HEK293 (cell line): Measurements from ENCODE around the gene PRCC.

Experiments
- HOXA7 ChIP-seq: sonication (generic); formaldehyde crosslinking; IDR thresholded peaks from 2 replicates; pipeline ENCODE4 v1.8.1; 2022; ENCODE audit warnings: missing genetic modification reagents, borderline replicate concordance
- KLF16 ChIP-seq: fragments of 450-650 bp; formaldehyde crosslinking; IDR thresholded peaks from 2 replicates; pipeline ENCODE4 v1.5.1; 2017; ENCODE audit warnings: missing biosample characterization, missing genetic modification characterization
- KLF7 ChIP-seq: fragments of 450-650 bp; formaldehyde crosslinking; IDR thresholded peaks from 2 replicates; pipeline ENCODE4 v1.5.1; 2016; ENCODE audit warnings: missing biosample characterization, missing genetic modification characterization, borderline replicate concordance
- PRDM10 ChIP-seq: fragments of 450-650 bp; formaldehyde crosslinking; IDR thresholded peaks from 2 replicates; pipeline ENCODE4 v1.5.1; 2016; ENCODE audit warnings: missing biosample characterization, missing genetic modification characterization
- REST ChIP-seq: fragments of 450-650 bp; formaldehyde crosslinking; IDR thresholded peaks from 2 replicates; pipeline ENCODE4 v1.5.1; 2016; ENCODE audit warnings: missing biosample characterization, missing genetic modification characterization
- ZBTB20 ChIP-seq: fragments of 450-650 bp; formaldehyde crosslinking; IDR thresholded peaks from 2 replicates; pipeline ENCODE4 v1.5.1; 2016; ENCODE audit warnings: missing biosample characterization, missing genetic modification characterization
- ZEB2 ChIP-seq: fragments of 450-650 bp; formaldehyde crosslinking; IDR thresholded peaks from 2 replicates; pipeline ENCODE4 v1.5.1; 2016; ENCODE audit warnings: missing biosample characterization, missing genetic modification characterization
- ZNF140 ChIP-seq: fragments of 450-650 bp; formaldehyde crosslinking; IDR thresholded peaks from 2 replicates; pipeline ENCODE4 v1.5.1; 2016; ENCODE audit warnings: missing biosample characterization, missing genetic modification characterization
- ZNF169 ChIP-seq: fragments of 450-650 bp; formaldehyde crosslinking; IDR thresholded peaks from 2 replicates; pipeline ENCODE4 v1.5.1; 2016; ENCODE audit warnings: missing biosample characterization, missing genetic modification characterization
- ZNF19 ChIP-seq: fragments of 450-650 bp; formaldehyde crosslinking; IDR thresholded peaks from 2 replicates; pipeline ENCODE4; 2016; ENCODE audit warnings: missing biosample characterization, missing genetic modification characterization, low read depth
- ZNF211 ChIP-seq: fragments of 450-650 bp; formaldehyde crosslinking; IDR thresholded peaks from 2 replicates; pipeline ENCODE4 v1.5.1; 2016; ENCODE audit warnings: low read depth, missing biosample characterization, missing genetic modification characterization
- ZNF292 ChIP-seq: fragments of 450-650 bp; formaldehyde crosslinking; IDR thresholded peaks from 2 replicates; pipeline ENCODE4 v1.5.1; 2016; ENCODE audit warnings: low read depth, missing biosample characterization, missing genetic modification characterization, borderline replicate concordance
- ZNF302 ChIP-seq: fragments of 450-650 bp; formaldehyde crosslinking; IDR thresholded peaks from 2 replicates; pipeline ENCODE4 v1.5.1; 2016; ENCODE audit warnings: missing biosample characterization, missing genetic modification characterization, low read depth
- ZNF510 ChIP-seq: fragments of 450-650 bp; formaldehyde crosslinking; IDR thresholded peaks from 2 replicates; pipeline ENCODE4 v1.5.1; 2018; ENCODE audit warnings: mild to moderate bottlenecking, missing genetic modification characterization, missing biosample characterization; ENCODE audit not compliant: insufficient replicate concordance
- ZNF530 ChIP-seq: fragments of 450-650 bp; formaldehyde crosslinking; IDR thresholded peaks from 2 replicates; pipeline ENCODE4 v1.5.1; 2016; ENCODE audit warnings: low read depth, missing biosample characterization, missing genetic modification characterization
- ZNF791 ChIP-seq: fragments of 450-650 bp; formaldehyde crosslinking; IDR thresholded peaks from 2 replicates; pipeline ENCODE4 v1.5.1; 2016; ENCODE audit warnings: missing biosample characterization, missing genetic modification characterization
- ZSCAN30 ChIP-seq: fragments of 450-650 bp; IDR thresholded peaks from 2 replicates; pipeline ENCODE4 v1.5.1; 2018; ENCODE audit warnings: missing biosample characterization, mild to moderate bottlenecking, missing genetic modification characterization, moderate library complexity
- TF ChIP-seq, protein P1 (sequence below): fragments of 450-650 bp; formaldehyde crosslinking; IDR thresholded peaks from 2 replicates; pipeline ENCODE4 v1.5.1; 2016; ENCODE audit warnings: missing biosample characterization, missing genetic modification characterization, low read depth
- TF ChIP-seq, protein P2 (sequence below): fragments of 450-650 bp; formaldehyde crosslinking; IDR thresholded peaks from 2 replicates; pipeline ENCODE4 v1.5.1; 2016; ENCODE audit warnings: missing biosample characterization, missing genetic modification characterization, borderline replicate concordance
- TF ChIP-seq, protein P3 (sequence below): fragments of 450-650 bp; formaldehyde crosslinking; IDR thresholded peaks from 2 replicates; pipeline ENCODE4 v1.5.1; 2017; ENCODE audit warnings: missing biosample characterization, missing genetic modification characterization
- TF ChIP-seq, protein P4 (sequence below): fragments of 450-650 bp; formaldehyde crosslinking; IDR thresholded peaks from 2 replicates; pipeline ENCODE4 v1.5.1; 2016; ENCODE audit warnings: missing biosample characterization, missing genetic modification characterization

The PRCC gene

DNA sequence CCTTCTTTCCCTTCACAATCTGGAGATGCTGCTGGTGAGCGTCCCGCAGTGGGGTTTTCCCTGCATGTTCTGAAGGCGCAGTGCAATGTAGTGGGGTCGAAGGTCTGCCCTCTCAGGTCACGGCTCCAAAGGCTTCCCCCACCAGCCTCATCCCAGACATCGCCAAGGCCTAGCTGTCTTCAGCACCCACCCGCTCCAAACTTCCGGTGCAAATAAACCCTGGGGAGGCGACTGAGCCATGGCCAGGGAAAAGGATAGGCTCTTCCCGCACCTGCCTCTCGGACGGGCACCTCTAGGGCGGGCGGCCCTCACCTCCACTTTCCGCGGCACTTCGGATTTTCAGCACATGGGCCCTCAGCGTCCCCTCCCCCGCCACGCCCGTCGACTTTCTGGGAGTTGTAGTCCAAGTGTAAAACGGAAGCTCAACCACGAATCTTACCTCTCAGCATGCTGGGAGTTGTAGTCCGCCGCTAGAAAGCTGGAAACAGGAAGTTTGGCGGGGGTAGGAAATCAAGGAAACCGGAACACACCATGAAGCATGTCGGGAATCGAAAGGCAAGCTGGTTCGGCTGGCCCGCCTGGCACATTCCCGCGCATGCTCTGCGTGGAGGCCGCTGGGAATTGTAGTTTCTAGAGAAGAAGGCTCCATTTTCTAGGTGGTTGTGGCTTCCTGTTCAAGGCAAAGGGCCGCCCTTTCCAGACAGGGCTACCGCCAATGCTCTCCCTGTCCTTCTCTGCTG, 26.4 kb upstream of the PRCC start, which contains the start of gene MRPL24 (continued):
- TF ChIP-seq ZNF510 (tag by site-specific recombination) (no peak), ZEB2 (tag by site-specific recombination) (peak; percentile 75; the same call in 1 of the 2 replicates), ZNF302 (tag by site-specific recombination) (no peak), ZNF140 (tag by site-specific recombination) (no peak), ZNF530 (no peak), REST (peak; percentile 72; the same call in 1 of the 2 replicates), ZBTB20 (peak; percentile 84), KLF7 (peak; percentile 96; the same call in 1 of the 2 replicates), ZNF791 (no peak), ZNF292 (tag by site-specific recombination) (no peak), ZSCAN30 (peak; percentile 78; the same call in 1 of the 2 replicates), HOXA7 (CRISPR knock-in tag) (no peak), KLF16 (peak; percentile 78), PRDM10 (peak; percentile 92), ZNF19 (tag by site-specific recombination) (no peak), ZNF211 (tag by site-specific recombination) (no peak), ZNF169 (tag by site-specific recombination) (no peak)
- TF ChIP-seq, protein P1, sequence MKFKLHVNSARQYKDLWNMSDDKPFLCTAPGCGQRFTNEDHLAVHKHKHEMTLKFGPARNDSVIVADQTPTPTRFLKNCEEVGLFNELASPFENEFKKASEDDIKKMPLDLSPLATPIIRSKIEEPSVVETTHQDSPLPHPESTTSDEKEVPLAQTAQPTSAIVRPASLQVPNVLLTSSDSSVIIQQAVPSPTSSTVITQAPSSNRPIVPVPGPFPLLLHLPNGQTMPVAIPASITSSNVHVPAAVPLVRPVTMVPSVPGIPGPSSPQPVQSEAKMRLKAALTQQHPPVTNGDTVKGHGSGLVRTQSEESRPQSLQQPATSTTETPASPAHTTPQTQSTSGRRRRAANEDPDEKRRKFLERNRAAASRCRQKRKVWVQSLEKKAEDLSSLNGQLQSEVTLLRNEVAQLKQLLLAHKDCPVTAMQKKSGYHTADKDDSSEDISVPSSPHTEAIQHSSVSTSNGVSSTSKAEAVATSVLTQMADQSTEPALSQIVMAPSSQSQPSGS (tag by site-specific recombination), result no peak
- TF ChIP-seq, protein P2, sequence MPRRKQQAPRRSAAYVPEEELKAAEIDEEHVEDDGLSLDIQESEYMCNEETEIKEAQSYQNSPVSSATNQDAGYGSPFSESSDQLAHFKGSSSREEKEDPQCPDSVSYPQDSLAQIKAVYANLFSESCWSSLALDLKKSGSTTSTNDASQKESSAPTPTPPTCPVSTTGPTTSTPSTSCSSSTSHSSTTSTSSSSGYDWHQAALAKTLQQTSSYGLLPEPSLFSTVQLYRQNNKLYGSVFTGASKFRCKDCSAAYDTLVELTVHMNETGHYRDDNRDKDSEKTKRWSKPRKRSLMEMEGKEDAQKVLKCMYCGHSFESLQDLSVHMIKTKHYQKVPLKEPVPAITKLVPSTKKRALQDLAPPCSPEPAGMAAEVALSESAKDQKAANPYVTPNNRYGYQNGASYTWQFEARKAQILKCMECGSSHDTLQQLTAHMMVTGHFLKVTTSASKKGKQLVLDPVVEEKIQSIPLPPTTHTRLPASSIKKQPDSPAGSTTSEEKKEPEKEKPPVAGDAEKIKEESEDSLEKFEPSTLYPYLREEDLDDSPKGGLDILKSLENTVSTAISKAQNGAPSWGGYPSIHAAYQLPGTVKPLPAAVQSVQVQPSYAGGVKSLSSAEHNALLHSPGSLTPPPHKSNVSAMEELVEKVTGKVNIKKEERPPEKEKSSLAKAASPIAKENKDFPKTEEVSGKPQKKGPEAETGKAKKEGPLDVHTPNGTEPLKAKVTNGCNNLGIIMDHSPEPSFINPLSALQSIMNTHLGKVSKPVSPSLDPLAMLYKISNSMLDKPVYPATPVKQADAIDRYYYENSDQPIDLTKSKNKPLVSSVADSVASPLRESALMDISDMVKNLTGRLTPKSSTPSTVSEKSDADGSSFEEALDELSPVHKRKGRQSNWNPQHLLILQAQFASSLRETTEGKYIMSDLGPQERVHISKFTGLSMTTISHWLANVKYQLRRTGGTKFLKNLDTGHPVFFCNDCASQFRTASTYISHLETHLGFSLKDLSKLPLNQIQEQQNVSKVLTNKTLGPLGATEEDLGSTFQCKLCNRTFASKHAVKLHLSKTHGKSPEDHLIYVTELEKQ, result no peak
- TF ChIP-seq, protein P3, sequence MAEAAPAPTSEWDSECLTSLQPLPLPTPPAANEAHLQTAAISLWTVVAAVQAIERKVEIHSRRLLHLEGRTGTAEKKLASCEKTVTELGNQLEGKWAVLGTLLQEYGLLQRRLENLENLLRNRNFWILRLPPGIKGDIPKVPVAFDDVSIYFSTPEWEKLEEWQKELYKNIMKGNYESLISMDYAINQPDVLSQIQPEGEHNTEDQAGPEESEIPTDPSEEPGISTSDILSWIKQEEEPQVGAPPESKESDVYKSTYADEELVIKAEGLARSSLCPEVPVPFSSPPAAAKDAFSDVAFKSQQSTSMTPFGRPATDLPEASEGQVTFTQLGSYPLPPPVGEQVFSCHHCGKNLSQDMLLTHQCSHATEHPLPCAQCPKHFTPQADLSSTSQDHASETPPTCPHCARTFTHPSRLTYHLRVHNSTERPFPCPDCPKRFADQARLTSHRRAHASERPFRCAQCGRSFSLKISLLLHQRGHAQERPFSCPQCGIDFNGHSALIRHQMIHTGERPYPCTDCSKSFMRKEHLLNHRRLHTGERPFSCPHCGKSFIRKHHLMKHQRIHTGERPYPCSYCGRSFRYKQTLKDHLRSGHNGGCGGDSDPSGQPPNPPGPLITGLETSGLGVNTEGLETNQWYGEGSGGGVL (tag by site-specific recombination), result peak; percentile 72
- TF ChIP-seq, protein P4, sequence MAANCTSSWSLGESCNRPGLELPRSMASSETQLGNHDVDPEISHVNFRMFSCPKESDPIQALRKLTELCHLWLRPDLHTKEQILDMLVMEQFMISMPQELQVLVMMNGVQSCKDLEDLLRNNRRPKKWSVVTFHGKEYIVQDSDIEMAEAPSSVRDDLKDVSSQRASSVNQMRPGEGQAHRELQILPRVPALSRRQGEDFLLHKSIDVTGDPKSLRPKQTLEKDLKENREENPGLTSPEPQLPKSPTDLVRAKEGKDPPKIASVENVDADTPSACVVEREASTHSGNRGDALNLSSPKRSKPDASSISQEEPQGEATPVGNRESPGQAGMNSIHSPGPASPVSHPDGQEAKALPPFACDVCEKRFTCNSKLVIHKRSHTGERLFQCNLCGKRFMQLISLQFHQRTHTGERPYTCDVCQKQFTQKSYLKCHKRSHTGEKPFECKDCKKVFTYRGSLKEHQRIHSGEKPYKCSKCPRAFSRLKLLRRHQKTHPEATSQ (tag by site-specific recombination), result peak; percentile 38; the same call in 1 of the 2 replicates
